ENCODE data around the gene MCRIP2.

DNA sequence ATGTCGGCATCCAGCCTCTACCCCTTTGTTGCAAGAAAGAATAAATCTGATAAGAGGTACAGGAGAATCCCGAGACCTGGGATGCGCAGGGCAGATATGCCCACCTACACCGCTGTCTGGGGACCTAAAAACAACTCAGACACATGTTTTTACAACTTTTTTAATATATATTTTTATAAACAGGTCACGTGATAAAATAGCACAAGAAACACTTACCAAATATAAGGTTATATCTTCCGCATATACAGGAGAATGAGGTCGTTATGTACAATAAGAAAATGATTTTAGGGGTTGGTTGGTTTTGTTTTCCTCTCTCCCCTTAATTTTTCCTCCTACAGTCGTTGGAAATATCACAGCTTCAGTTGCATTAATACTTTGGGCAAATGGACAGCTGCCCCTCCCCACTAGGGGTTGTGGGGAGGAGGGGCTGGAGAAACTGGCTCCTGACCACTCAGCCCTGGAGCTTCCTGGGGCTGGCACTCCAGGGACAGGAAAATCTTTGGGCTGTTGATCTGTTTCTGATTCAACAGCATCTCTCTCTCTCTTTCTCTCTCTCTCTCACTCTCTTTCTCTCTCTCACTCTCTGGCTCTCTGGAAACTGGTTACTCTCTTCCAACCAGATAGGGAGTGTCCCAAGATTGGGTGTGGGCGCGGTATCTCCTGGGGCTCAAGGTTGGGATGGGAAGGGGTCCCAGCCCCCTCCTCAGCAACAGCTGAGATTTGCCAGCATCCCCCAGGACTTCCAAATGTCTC lies 50.9 kb downstream of the MCRIP2 start:
- TF ChIP-seq, protein P1, sequence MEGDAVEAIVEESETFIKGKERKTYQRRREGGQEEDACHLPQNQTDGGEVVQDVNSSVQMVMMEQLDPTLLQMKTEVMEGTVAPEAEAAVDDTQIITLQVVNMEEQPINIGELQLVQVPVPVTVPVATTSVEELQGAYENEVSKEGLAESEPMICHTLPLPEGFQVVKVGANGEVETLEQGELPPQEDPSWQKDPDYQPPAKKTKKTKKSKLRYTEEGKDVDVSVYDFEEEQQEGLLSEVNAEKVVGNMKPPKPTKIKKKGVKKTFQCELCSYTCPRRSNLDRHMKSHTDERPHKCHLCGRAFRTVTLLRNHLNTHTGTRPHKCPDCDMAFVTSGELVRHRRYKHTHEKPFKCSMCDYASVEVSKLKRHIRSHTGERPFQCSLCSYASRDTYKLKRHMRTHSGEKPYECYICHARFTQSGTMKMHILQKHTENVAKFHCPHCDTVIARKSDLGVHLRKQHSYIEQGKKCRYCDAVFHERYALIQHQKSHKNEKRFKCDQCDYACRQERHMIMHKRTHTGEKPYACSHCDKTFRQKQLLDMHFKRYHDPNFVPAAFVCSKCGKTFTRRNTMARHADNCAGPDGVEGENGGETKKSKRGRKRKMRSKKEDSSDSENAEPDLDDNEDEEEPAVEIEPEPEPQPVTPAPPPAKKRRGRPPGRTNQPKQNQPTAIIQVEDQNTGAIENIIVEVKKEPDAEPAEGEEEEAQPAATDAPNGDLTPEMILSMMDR (IDR thresholded peaks at IDR 0.05; ENCODE audit: low read length), result no peak
- TF ChIP-seq EZH2 (optimal IDR thresholded peaks at IDR 0.05; ENCODE audit: low read depth, low read length) (no peak), EZH2phosphoT487 (IDR thresholded peaks at IDR 0.05; ENCODE audit: low read length) (no peak)
